Vagina (tissue), 2 donors: ENCODE results near the gene OSBPL10. TPM values are rescaled to one million over a fixed set of nuclear protein-coding genes. Genes with fewer than 3 reads are reported as not detected.
A peak's percentile ranks its signal among the peaks of the same experiment; 100 is the strongest.

Experiments used
- DNase-seq, 2 donors: peaks; one replicate each; pipeline ENCODE4 v3.0.0-alpha.2; 2017; ENCODE audit errors: extremely low spot score in 2 of 2
- H3K27ac ChIP-seq: fragments of 200-600 bp; sonication (generic); one replicate; pipeline ENCODE4 v1.5.1; 2019
- H3K27me3 ChIP-seq: fragments of 200-600 bp; sonication (generic); one replicate; pipeline ENCODE4 v1.5.1; 2019
- H3K36me3 ChIP-seq, 2 donors: fragments of 200-600 bp; sonication (generic); one replicate each; pipeline ENCODE4 v1.5.1; 2017 to 2019
- H3K4me1 ChIP-seq: fragments of 200-600 bp; sonication (generic); one replicate; pipeline ENCODE4 v1.5.1; 2019
- H3K4me3 ChIP-seq, 2 donors: fragments of 200-600 bp; sonication (generic); 1 replicate in 1 of 2; 2 replicates in 1 of 2; pipeline ENCODE4 v1.5.1; 2016 to 2019
- H3K9me3 ChIP-seq: fragments of 200-600 bp; sonication (generic); one replicate; pipeline ENCODE4 v1.5.1; 2019
- POLR2A ChIP-seq, 2 donors: fragments of 450-650 bp; IDR thresholded peaks; one replicate each; pipeline ENCODE4 v1.6.1; 2017; ENCODE audit warnings: antibody characterized with exemption in 2 of 2, mild to moderate bottlenecking in 2 of 2, moderate library complexity in 2 of 2
- POLR2AphosphoS5 ChIP-seq, 2 donors: sonication (generic); formaldehyde crosslinking; IDR thresholded peaks; one replicate each; pipeline ENCODE4 v1.9.0; 2017; ENCODE audit warnings: antibody characterized with exemption in 2 of 2, mild to moderate bottlenecking in 2 of 2, low read depth in 1 of 2; ENCODE audit not compliant: insufficient read depth in 1 of 2
- intact Hi-C: fragments of 100-400 bp; cut with DNase I; formaldehyde crosslinking; loops from one replicate; pipeline ENCODE4 v1.15.1; 2023
- total RNA-seq: library from RNA; depleted of rRNA; stranded (reverse); fragments of >200 nt; gene quantifications from one replicate; pipeline ENCODE4 v1.2.3, GENCODE V29; 2016
- TF ChIP-seq, protein P1 (sequence below), 3 experiments: fragments of 450-650 bp in 2 of 3; fragments of 200-600 bp in 1 of 3; sonication (generic) in 1 of 3; IDR thresholded peaks; one replicate each; pipeline ENCODE4 v1.5.1; 2017 to 2019; ENCODE audit warnings: antibody characterized with exemption in 3 of 3, mild to moderate bottlenecking in 2 of 3, moderate library complexity in 2 of 3

OSBPL10 gene
- total RNA-seq, 1 donor from 2014 or later = 33.9 TPM

DNA sequence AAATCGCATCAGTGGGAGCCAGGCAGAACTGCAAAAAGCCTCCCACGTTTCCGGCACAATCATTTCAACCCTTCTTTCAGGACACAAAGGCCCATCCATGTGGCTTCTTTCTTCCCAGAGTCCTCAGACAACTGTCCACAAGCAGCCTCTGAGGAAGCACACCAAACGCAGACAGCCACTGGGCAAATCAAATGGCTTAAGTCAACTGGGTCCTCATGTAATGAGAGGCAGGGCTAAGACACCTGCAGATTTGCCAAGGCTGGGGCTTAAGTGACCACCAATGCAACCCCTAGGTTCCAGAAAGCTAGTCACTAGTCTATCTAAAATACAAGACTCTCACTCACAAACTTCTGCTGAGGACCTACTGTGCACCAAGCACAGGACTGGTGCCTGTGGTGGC lies 8.0 kb downstream of the OSBPL10 start:
- DNase-seq = no peak
- H3K9me3 ChIP-seq = no peaks in the 10 kb centered on the region
- H3K4me1 ChIP-seq = peaks cover 22% of the 10 kb centered on the region
- no peak overlapping the region for H3K27ac ChIP-seq
- TF ChIP-seq, protein P1, sequence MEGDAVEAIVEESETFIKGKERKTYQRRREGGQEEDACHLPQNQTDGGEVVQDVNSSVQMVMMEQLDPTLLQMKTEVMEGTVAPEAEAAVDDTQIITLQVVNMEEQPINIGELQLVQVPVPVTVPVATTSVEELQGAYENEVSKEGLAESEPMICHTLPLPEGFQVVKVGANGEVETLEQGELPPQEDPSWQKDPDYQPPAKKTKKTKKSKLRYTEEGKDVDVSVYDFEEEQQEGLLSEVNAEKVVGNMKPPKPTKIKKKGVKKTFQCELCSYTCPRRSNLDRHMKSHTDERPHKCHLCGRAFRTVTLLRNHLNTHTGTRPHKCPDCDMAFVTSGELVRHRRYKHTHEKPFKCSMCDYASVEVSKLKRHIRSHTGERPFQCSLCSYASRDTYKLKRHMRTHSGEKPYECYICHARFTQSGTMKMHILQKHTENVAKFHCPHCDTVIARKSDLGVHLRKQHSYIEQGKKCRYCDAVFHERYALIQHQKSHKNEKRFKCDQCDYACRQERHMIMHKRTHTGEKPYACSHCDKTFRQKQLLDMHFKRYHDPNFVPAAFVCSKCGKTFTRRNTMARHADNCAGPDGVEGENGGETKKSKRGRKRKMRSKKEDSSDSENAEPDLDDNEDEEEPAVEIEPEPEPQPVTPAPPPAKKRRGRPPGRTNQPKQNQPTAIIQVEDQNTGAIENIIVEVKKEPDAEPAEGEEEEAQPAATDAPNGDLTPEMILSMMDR (IDR thresholded peaks at IDR 0.05) = no peak
- TF ChIP-seq POLR2AphosphoS5 (IDR thresholded peaks at IDR 0.05; ENCODE audit: insufficient read depth in 1 of 2, low read depth in 1 of 2) (no peak), POLR2A (IDR thresholded peaks at IDR 0.05) (no peak)
- H3K36me3 ChIP-seq = no peaks in the 10 kb centered on the region
- H3K27me3 ChIP-seq = no peaks in the 10 kb centered on the region
- intact Hi-C loops = no loop called here
- no peak overlapping the region for H3K4me3 ChIP-seq

DNA sequence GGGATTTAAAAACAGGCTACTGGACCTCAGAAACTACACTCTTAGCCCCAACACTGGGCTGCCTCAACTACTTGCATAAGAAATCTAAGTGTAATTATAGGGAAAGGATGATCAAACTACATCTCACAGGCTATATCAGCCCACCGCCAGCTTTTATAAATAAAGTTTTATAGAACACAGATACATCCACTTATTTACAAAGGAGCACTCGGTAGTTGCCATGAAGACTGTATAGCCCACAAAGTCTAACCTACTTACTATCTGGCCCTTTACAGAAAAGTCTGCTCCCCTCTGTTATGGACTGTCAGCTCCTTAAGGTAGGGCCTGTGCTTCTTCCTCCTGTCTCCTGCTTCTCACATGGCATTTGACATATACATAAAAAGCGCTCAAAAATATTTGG lies 9.5 kb downstream of the OSBPL10 start:
- no peak overlapping the region for H3K4me3 ChIP-seq
- H3K36me3 ChIP-seq = no peaks in the 10 kb centered on the region
- TF ChIP-seq, protein P1 (IDR thresholded peaks at IDR 0.05) = no peak
- DNase-seq = no peak
- no peaks in the 10 kb centered on the region for H3K27me3 ChIP-seq
- peaks cover 37% of the 10 kb centered on the region for H3K4me1 ChIP-seq
- no peaks in the 10 kb centered on the region for H3K9me3 ChIP-seq
- intact Hi-C loops = no loop called here
- H3K27ac ChIP-seq = no peak overlapping the region

DNA sequence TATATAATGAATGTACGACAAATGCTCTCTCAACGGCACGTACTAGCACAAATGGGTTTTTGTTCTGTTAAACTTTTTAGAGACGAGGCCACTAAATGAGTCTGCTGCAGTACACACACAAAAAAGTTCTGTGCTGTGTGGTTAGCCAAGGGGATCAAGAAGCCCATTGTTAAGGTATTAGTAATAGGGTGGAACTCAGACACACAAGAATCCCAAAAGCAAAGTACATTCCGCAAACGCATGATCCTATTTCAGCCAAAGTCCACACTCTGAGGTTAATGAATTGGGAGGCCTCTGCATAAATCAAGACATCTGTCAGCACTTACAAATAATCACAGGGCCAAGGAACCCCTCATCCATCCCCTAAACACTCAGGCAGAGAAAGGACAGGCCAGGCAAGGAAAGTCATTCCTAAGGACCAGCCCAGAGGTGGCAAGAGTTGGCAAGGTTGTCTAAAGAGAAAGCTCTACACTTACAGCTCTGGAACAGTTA lies 12.1 kb downstream of the OSBPL10 start:
- TF ChIP-seq, protein P1 (IDR thresholded peaks at IDR 0.05) = no peak
- TF ChIP-seq POLR2A (IDR thresholded peaks at IDR 0.05) = no peak
- no peak for TF ChIP-seq POLR2AphosphoS5 (IDR thresholded peaks at IDR 0.05; ENCODE audit: insufficient read depth in 1 of 2, low read depth in 1 of 2)
- H3K36me3 ChIP-seq = no peaks in the 10 kb centered on the region
- no peak overlapping the region for H3K4me3 ChIP-seq
- peak overlapping the region; percentile 68 for H3K27ac ChIP-seq
- H3K4me1 ChIP-seq = peaks cover 38% of the 10 kb centered on the region
- no peaks in the 10 kb centered on the region for H3K27me3 ChIP-seq
- H3K9me3 ChIP-seq = no peaks in the 10 kb centered on the region
- intact Hi-C loops = no loop called here
- DNase-seq = no peak

DNA sequence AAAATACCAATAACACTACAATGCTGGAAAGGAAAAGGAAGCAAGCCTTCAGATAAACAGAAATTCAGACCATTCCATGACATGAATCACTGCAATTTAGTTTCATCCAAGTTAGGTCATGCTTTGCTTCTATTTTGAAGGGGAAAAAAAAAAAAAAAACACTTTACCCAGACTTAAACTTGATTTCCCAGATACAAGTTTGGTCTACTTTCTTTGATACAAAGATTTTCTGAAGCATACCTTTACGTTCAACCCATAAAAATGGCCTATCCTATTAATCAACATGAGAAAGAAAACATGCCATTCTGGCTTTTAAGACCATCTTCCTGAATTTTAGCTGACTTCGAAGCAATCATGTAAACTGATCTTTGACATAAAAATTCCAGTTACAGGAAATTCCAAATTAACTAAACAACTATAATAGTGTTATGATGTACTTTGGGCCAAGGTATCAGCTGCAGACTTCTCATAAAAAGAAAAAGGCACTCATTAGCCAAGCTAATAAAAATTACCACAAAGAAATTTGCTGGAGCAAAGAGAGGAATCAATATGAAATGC lies 12.6 kb downstream of the OSBPL10 start:
- H3K27me3 ChIP-seq = no peaks in the 10 kb centered on the region
- no peaks in the 10 kb centered on the region for H3K9me3 ChIP-seq
- H3K4me1 ChIP-seq = peaks cover 38% of the 10 kb centered on the region
- no peak overlapping the region for H3K4me3 ChIP-seq
- no peak for DNase-seq
- H3K27ac ChIP-seq = peak overlapping the region; percentile 68
- intact Hi-C loops = no loop called here
- peak in 1 of 2 donors; percentile 7 for TF ChIP-seq POLR2AphosphoS5 (IDR thresholded peaks at IDR 0.05; ENCODE audit: insufficient read depth in 1 of 2, low read depth in 1 of 2)
- TF ChIP-seq POLR2A (IDR thresholded peaks at IDR 0.05) = no peak
- TF ChIP-seq, protein P1 (IDR thresholded peaks at IDR 0.05) = no peak
- H3K36me3 ChIP-seq = no peaks in the 10 kb centered on the region

DNA sequence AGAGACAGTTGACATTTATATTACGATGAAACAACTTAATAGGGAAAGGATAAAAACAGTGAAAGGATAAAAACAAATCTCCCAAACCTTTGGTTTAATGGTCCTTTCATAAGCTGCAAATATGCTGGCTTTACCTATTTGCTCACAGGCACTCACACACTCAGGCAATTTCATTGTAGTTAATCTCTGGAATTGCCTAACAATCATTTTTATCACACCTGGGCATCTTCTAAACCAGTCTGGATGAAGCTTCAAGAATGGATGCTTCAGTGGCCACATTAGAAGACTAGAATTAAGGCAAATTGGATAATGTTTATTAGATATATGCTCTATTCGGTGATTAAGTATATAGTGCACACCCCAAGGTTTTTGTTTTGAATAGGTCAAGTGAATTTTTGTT lies 13.5 kb downstream of the OSBPL10 start:
- H3K27me3 ChIP-seq = no peaks in the 10 kb centered on the region
- peak overlapping the region; percentile 34 for H3K27ac ChIP-seq
- H3K36me3 ChIP-seq = no peaks in the 10 kb centered on the region
- peaks cover 38% of the 10 kb centered on the region for H3K4me1 ChIP-seq
- intact Hi-C loops = no loop called here
- H3K4me3 ChIP-seq = no peak overlapping the region
- no peak for DNase-seq
- no peaks in the 10 kb centered on the region for H3K9me3 ChIP-seq
- TF ChIP-seq POLR2A (IDR thresholded peaks at IDR 0.05) = no peak
- TF ChIP-seq, protein P1 (IDR thresholded peaks at IDR 0.05) = no peak
- no peak for TF ChIP-seq POLR2AphosphoS5 (IDR thresholded peaks at IDR 0.05; ENCODE audit: insufficient read depth in 1 of 2, low read depth in 1 of 2)
